Glomerular endothelial cell (primary cell): Measurements from ENCODE around the gene PYM1. TPM values are rescaled to one million over a fixed set of nuclear protein-coding genes. Genes with fewer than 3 reads are reported as not detected.
"Not testable (repeated sequence)": the region's sequence is repeated elsewhere in the genome, so short reads cannot be mapped to it uniquely, and the experiment has no call there.

Experiments used
- DNase-seq: peaks from one replicate; pipeline ENCODE4 v3.0.0-alpha.2; 2011; ENCODE audit warnings: low read depth, low spot score; ENCODE audit errors: extremely low read depth
- total RNA-seq: library from RNA; depleted of rRNA; stranded (reverse); fragments of >200 nt; gene quantifications from 2 replicates; pipeline ENCODE4 v1.2.3, GENCODE V29; 2015

PYM1 gene
- total RNA-seq, 1 donor from 2014 or later = 31.8 TPM

DNA sequence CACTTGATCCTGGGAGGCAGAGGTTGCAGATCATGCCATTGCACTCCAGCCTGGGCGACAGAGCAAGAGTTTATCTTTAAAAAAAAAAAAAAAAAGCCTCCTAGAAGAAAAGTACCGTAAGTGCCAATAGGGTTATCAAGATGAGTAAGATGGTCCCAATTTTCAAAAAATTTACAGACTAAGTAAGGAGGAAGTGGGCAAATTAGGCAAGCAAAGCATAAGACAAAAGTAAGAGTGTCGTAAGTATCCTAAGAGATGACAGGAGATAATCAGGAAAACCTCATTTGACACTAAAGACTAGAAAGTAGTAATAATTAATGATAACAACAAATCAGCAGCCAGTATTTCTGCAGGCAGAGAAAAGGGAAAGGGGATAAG lies 12.2 kb downstream of the PYM1 start:
- DNase-seq = no peak

DNA sequence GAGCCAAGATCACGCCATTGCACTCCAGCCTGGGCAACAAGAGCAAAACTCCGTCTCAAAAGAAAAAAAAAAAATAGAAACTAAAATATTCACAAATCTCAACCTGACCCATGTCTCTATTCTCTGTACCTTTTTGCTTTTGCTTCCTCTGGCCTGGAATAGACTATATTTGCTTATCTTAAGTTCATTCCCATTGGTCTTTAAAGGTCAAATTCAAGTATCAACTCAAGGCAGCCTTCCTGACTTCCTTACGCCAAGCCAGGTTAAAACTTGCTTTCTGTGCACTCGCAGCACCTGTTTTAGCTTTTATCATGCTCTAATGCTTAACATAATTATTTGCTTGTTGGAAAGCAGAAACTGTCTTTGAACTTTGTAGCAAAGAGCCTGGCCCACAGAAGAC lies 14.8 kb downstream of the PYM1 start:
- no peak for DNase-seq

- DNase-seq = no peak
These were observed 18.2 kb downstream of the PYM1 start for GRCh38 chr12:55909513-55909884.

DNA sequence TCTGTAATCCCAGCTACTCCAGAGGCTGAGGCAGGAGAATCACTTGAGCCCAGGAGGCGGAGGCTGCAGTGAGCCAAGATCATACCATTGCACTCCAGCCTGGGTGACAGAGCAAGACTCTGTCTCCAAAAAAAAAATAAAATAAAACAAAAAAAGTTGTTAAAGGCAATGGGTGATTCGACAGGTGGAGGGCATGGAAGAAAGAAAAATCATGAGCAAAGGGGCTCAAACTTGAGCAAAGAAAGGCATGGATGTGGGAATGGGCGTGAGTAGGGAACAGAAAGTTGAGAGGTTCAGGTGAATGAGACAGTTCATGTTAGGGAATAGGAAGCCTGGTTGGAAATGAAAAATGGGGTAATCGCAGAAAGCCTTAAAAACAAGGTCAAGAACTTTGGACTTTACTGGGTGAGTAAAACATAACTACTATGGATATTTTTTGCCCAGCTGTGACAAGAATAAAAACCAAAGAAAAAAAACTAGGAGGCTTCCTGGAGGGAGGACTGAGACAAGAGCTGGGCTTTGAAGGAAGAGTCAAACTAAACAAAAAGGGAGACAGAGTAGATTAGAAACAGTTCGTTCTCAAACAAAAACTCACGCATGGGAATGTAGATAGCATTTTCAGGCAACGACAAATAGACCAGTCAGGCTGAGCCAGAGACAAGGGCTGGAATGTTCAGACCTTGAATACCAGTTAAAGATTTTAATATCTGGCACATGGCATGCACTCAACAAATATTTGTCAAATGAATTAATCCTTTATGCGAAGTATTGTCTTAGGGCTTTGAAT lies 18.8 kb downstream of the PYM1 start:
- DNase-seq = no peak

GRCh38 chr12:55906056-55906455 lies 21.6 kb downstream of the PYM1 start:
- DNase-seq = no peak

DNA sequence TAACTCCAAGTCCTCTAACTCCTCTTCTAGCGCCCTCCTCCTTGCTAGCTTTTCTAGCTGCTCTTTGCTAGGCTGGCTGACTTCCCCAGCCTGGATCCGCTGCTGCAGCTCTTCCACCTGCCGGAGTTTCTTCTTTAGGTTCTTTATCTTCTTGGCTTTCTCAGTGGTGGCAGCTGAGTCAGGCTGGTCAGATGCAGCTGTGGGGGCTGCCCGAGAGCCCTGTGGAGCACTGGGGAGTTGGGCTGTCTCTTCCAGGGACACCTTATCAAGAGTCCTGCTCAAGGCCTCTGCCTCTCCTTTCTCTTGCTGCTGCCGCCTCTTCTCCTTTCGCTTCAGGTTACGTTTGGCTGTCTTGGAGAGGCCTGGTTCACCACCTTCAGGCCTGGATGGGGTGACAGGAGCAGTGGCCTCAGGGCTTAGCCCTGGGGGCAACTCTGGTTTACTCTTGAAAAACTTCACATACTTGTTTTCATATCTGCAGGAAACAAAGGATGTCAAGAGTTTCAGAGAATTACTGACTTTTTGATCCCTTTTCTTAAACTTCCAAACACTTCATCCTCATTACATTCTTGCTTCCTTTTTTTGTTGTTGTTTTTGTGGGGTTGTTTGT lies 25.7 kb downstream of the PYM1 start:
- DNase-seq = no peak

GRCh38 chr12:55899082-55899481 lies 28.6 kb downstream of the PYM1 start:
- no peak for DNase-seq

DNA sequence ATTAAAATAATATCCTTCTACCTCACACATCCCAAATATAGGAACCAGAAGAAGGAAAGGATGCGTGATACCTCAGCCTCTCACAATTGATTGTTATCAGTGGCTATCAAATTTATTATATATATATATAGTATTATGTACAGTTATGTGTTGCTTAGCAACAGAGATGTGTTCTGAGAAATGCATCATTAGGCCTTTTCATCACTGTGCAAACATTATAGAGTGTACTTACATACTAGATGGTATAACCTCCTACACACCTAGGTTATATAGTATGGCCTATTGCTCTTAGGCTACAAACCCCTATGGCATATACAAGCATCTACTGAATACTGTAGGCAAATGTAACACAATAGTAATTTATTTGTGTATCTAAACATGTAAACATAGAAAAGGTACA lies 34.0 kb downstream of the PYM1 start:
- no peak for DNase-seq

DNA sequence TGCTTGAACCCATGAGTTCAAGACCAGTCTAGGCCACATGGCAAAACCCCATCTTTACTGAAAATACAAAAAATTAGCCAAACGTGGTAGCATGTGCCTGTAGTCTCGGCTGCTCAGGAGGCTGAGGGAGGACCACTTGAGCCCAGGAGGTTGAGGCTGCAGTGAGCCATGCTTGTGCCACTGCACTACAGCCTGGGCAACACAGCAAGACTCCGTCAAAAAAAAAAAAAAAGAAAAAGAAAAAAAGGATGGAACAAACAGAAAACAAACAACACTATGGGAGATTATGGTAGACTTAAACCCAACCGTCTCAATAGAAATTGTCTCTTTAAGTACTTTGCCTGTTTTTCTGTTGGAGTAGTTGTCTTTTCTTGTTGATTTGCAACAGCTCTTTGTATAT lies 36.4 kb downstream of the PYM1 start:
- DNase-seq = no peak

DNA sequence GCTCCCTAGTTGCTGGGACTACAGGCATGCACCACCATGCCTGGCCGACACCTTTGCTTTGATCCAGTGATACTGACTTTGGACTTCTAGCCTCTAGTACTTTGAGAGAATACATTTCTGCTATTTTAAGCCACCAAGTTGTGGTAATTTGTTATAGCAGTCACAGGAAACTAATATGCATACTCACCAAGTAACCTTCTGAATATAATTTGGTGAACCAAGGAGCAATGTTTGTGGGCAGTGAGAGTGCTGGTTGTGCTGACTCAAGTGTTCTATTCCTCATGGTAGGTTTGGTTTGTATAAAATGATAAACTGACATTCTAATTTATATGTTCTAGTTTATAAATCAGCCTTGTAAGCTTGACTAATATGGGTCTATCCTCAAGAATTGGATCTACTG lies 42.6 kb downstream of the PYM1 start:
- no peak for DNase-seq

GRCh38 chr12:55877824-55878223 lies 49.9 kb downstream of the PYM1 start:
- DNase-seq = no peak

- no peak for DNase-seq
These were observed 51.8 kb downstream of the PYM1 start for GRCh38 chr12:55875704-55876467.

- no peak for DNase-seq
These were observed 53.3 kb downstream of the PYM1 start for GRCh38 chr12:55874443-55874842.

DNA sequence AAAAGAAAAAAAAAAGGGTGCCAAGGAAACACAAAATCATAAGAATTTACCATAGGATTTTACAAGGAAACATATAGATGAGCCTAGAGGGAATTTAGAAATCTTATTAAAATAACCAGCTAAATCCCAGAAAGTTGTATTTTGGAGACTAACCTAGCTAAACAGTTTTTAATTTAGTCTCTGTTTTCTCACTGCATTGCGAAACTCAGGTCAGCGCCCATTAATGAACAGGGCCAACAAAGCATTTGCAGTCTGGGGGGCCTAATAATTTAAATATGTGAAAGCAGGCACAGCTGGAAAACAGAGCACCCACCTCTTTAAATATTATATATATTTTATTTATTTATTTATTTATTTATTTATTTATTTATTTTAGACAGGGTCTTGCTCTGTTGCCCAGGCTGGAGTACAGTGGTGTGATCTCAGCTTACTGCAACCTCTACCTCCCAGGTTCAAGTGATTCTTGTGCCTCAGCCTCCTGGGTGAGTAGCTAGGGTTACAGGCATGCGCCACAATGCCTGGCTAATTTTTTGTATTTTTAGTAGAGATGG lies 61.2 kb downstream of the PYM1 start:
- not testable (repeated sequence) for DNase-seq

DNA sequence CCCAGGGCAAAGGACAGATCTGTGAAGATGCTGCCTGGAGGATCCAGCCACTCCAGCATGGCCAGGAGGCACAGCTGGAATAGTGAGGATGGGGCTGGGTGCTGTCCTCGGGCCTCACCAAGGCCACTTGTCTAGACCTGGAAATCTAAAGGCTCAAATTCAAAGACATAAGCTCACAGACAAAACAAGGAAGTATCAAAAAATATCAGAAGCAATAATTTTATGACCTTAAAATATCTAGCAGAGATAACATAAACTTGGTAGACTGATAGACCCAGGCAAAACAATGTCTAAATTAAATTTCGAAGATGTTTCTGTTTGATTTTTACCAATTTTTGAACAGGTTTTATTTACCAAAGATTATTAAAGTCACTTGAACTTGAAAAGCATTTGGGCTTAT lies 62.4 kb downstream of the PYM1 start:
- no peak for DNase-seq

DNA sequence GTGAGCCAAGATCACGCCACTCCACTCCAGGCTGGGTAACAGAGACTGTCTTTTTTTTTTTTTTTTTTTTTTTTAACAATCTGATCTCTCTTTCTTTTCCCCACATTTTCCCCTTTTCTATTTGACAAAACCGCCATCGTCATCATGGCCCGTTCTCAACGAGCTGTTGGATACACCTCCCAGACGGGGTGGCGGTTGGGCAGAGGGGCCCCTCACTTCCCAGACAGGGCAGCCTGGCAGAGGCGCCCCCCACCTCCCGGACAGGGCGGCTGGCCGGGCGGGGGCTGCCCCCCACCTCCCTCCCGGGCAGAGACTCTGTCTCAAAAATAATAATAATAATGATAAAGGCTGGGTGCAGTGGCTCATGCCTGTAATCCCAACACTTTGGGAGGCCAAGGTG lies 64.8 kb downstream of the PYM1 start:
- not testable (repeated sequence) for DNase-seq

DNA sequence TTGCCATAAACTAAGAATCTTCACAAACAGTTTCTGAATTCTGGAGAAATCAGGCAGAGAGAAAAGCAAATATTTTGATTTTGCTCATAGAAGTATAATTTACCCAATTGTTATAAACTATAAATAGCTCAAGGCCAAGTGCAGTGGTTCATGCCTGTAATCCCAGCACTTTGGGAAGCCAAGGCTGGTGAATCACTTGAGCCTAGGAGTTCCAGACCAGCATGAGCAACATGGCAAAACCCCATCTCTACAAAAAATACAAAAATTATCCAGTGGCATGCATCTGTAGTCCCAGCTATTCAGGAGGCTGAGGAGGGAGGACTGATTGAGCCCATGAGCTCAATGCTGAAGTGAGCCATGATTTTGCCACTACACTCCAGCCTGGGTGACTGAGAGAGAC lies 65.4 kb downstream of the PYM1 start:
- DNase-seq = no peak

DNA sequence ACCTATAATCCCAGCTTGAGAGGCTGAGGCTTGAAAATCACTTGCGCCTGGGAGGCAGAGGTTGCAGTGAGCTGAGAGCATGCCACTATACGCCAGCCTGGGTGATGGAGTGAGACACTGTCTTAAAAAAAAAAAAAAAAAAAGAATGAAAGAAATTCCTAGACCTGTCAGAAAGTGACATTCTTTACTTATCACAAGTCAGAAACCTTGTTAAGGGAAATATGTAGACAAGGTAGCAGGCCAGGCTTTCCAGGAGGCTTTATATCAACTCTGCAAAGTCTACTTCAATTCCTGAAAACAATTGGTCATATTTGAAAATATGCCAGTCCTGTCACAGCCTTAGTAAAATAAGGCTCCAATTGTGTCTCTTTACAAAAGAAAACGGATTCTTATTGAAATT lies 65.8 kb downstream of the PYM1 start:
- no peak for DNase-seq

DNA sequence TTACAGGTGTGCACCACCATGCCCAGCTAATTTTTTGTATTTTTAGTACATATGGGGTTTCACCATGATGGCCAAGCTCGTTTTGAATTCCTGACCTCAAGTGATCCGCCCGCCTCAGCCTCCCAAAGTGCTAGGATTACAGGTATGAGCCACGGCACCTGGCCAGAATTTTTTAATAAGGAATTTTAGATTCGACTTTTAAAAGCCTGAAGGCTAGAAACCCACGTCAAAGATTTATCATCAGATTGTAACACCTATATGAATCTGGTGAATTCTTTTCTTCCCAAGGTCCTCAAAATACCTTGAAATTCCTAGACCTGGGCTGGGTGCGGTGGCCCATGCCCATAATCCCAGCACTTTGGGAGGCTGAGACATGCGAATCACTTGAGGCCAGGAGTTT lies 66.3 kb downstream of the PYM1 start:
- DNase-seq = no peak

GRCh38 chr12:55852740-55853139 lies 75.0 kb downstream of the PYM1 start:
- DNase-seq = no peak
